NCI-H460 (cell line): ENCODE measurements around the gene OR11L1. TPM values are rescaled to one million over a fixed set of nuclear protein-coding genes. Genes with fewer than 3 reads are reported as not detected.

Source experiments
- DNase-seq: peaks from one replicate; pipeline ENCODE4 v3.0.0-alpha.2; 2016; ENCODE audit warnings: low read depth; ENCODE audit errors: extremely low read depth
- total RNA-seq: library from RNA; depleted of rRNA; stranded (reverse); fragments of >200 nt; shearing (Covaris generic); gene quantifications from 2 replicates; pipeline ENCODE4 v1.2.3, GENCODE V29; 2014; rRNA removed

OR11L1 gene
- total RNA-seq, 1 experiment from 2014 or later: not detected

DNA sequence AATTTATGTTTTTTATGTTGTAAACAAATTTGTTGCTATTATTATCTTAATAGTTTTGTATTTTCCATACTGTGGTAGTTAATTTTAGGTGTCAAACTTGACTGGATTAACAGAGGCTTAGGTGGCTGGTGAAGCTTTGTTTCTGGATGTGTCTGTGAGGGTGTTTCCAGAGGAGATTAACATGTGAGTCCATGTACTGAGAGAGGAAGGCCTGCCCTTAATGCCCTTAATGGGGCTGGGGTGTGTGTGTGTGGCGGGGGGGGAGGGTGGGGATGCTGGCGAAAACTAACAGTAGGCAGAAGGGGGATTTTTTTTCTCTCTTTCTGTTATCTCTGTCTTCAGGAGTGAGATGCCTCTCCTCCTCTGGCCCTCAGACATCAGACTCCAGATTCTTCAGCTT lies 19.6 kb downstream of the OR11L1 start:
- no peak for DNase-seq

DNA sequence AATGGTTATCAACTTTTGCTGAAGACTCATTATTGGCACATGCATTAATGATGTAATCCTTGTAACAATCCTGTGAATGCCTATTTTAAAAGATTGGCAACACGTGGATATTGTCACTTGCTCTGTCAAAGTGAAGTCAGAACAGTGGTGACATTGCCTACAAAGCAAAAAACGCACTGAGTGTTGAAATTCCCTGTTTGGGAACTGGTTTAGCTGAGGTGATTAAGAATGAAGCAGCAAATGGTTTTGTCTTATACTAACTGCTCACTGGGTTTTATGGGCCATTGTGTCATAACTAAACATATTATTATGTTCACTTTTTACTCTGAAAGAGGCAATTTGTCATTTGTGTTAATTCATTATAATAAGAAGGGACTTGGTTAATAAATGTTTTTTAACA lies 29.1 kb downstream of the OR11L1 start:
- no peak for DNase-seq

DNA sequence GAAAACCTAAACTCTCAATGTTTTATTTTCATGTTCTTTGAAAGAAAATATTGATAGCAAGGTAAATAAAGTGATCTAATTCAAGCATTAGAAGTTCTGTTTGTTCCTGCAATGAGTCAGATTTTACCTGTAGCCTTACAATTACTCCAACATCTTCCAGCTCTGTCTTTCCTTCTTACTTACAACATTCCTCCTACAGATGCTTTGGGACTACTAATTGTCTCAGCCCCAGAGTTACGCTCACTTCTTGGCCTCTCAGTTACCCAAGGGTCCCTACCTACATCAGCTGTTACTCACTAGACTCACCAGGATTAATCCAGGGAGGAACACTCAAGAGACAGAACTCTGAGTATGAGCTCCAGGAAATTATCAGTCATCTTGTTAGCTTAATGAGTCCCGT lies 44.2 kb downstream of the OR11L1 start:
- no peak for DNase-seq

Other genes starting within 250 kb of the OR11L1 start
- not detected in 2 replicates for gene OR2G3, start 236.3 kb downstream of the OR11L1 start, total RNA-seq
- gene OR13G1, start 162.2 kb downstream of the OR11L1 start, total RNA-seq: not detected in 2 replicates
- gene OR6F1, start 125.2 kb downstream of the OR11L1 start, total RNA-seq: not detected in 2 replicates
- gene OR14K1, start 103.3 kb downstream of the OR11L1 start, total RNA-seq: not detected in 2 replicates
- not detected in 2 replicates for gene OR14A2, start 93.8 kb downstream of the OR11L1 start, total RNA-seq
- 0.02 TPM in 1 of 2 replicates, not detected in the other for gene OR1C1, start 81.3 kb downstream of the OR11L1 start, total RNA-seq
- not detected in 2 replicates for gene OR14A16, start 17.8 kb downstream of the OR11L1 start, total RNA-seq
- not detected in 2 replicates for gene TRIM58, start 15.3 kb upstream of the OR11L1 start, total RNA-seq
- not detected in 2 replicates for gene OR2W3, start 53.7 kb upstream of the OR11L1 start, total RNA-seq
- gene OR2T8, start 78.4 kb upstream of the OR11L1 start, total RNA-seq: not detected in 2 replicates
- not detected in 2 replicates for gene OR2AJ1, start 83.0 kb upstream of the OR11L1 start, total RNA-seq
- gene OR2L8, start 107.0 kb upstream of the OR11L1 start, total RNA-seq: not detected in 2 replicates
- gene OR2AK2, start 123.3 kb upstream of the OR11L1 start, total RNA-seq: not detected in 2 replicates
- not detected in 2 replicates for gene OR2L5, start 171.8 kb upstream of the OR11L1 start, total RNA-seq
- not detected in 2 replicates for gene OR2L2, start 188.2 kb upstream of the OR11L1 start, total RNA-seq
- not detected in 2 replicates for gene OR2L3, start 204.9 kb upstream of the OR11L1 start, total RNA-seq